ENCODE data around the gene MAP2K3. TPM values are rescaled to one million over a fixed set of nuclear protein-coding genes. Genes with fewer than 3 reads are reported as not detected.
A peak's percentile ranks its signal among the peaks of the same experiment; 100 is the strongest.

The MAP2K3 gene
- total RNA-seq (ENCODE audit: insufficient read depth, low replicate concordance) = 20.9 TPM

DNA sequence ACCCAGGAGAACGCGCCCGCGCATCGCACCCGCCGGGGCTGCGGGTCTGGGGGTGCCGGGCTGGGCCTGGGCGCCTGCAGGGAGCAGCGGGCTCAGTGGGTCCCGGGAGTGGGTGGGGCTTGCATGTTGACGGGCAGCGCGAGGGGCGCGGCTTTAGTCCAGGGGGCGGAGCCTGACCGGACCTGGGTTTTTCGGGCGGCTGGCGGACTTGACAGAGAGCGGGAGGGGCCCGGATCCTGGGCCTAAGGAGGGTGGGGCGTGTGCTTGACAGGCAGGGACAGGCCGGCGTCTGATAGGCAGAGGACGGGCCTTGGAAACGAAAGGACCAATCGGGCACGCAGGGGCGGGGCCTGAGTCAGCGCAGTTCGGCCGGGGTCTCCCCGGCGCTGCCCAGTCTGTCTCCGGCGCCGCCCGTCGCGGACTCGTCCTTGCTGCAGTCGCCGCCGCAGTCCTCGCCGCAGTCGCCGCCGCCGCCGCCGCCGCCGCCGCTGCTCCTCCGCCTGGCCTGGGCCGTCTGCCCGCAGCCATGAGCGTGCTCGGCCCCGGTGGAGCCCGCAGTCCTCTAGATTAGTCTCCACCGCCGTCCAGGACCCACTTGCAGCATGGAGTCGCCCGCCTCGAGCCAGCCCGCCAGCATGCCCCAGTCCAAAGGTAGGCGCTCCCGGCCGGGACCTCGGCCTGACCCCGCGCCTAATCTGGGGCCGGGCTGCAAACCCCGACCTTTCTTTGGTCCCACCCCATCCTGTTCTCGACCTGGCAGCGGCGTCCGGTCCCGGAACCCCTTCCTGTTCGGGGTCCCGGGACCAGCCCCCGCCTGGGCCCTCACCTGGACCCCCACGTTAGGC, at the start of gene MAP2K3:
MAP2K3 (plus strand) TSS at position 393 of the 845 bp plus-strand sequence; CDS start at position 603, 210 bp downstream.
- DNase-seq (ENCODE audit: low spot score) = peak; percentile 100

DNA sequence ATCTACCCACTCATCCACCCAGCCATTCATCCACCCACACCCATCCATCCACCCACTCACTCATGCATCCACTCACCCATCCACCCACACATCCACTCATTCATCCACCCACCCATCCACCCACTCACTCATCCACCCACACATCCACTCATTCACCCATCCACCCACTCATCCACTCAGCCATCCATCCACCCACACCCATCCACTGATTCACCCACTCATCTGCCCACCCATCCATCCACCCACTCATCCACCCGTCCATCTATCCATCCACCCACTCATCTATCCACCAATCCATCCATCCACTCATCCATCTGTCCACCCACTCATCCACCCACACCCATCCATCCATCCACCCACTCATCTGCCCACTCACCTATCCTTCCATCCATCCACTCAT, 48.6 kb upstream of the MAP2K3 start:
- DNase-seq (ENCODE audit: low spot score) = no peak

DNA sequence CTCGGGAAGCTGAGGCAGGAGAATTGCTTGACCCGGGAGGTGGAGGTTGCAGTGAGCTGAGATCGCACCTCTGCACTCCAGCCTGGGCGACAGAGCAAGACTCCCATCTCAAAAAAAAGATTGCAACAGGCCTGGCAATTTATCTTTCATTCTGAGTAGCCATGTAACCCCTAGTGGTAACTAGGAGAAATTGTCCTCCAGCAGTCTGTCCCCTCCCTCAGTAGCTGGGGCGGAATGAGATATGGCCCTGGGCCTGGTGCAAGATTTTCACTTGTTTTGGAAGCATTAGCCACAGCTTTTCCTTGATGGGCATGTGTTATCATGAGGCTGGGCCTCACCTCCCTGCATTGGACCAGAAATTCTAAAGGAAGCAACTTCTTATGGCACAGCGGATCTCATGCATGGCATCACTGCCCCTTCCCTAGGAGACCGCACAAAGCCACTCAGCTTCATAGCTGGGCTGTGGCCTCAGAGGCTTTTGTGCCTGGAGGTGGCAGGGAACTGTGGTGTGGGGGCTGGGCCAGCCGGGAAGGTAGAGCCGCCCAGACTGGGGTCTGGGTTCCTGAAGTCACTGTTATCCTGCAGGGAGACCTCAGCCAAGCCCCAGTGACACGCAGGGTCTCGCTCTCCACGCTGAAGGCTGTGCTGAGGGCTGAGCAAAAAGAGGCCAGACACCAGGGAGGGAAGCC, 44.7 kb upstream of the MAP2K3 start:
- DNase-seq (ENCODE audit: low spot score) = no peak

DNA sequence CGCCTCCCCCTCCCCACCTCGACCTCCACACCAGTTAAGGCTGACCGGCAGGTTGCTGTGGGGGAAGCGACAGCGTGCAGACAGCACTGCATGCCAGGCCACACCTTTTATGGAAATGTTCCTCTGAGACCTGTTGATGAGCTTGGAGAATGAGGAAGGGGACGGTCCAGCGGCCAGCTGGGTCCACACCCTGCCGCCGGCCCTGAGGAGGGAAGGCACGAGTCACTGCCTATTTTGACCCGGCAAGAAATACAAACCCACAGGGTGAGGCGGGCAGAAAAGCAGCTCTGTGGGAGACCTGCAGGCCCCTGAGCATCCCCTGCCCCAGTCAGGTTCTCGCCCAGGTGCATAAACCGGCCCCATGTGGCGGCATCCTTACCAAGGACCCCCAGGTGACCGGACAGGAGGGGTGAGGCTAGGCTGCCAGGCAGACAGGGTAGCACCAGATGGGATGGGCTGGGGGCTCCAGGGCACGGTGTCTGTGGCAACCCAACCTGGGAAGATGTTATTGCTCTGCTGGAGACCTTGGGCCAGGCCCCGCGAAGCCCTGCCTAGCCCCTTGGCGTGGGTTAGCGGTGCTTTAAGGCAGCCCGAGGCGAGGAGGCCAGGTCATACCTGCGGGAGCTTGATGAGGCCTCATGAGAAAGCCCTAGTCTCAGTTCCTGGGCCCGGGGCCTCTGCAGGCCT, 44.0 kb upstream of the MAP2K3 start:
- DNase-seq (ENCODE audit: low spot score) = no peak

DNA sequence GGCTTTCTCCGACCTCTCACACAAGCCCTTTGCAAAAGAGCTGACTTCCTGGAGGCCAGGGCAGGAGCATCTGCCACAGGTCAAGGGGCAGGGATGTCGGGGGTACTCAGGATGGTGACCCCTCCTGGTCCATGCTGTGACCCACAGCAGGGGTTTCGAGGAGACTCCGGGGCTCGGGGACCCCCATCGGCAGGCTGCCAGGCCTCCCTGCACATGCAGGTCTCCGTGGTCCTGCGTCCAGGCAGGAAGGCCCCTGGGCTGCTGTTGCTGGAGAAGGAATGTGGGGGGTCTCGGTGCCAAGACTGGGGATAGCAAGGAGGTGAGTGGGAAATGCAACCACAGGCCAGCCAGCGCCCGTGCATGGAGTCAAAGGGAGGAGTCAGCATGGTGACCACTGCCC, 42.9 kb upstream of the MAP2K3 start:
- no peak for DNase-seq (ENCODE audit: low spot score)

DNA sequence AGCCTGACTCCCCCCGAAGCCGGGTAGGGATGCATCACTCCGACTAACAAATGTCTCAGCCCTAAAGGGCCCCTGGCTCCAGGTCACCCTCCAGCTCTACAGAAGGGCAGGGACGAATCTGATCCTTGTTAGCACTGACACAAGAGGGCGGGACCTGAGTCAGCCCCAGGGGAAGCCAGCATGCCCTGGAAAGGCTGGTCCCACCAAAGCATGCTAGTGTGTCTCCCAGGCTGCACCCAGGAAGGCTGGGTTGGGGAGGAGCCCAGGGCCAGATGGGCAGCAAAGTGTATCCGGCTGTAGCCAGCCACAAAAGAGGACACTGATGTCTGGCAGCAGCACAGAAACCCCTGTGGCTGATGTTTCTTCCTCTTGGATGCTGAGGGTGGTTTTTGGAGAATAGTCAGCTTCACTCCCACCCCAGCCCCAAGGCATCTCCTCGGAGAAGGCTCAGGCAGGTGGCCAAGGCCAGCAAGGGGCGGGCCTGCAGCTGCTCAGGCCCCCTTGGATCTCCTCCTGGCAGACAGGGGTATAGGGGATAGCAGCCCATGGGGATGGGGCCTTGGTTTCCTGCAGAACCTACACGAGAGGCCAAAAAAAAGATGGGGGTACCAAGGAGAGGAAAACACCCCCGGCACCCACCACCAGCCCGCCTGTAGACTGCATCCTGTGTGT, 42.3 kb upstream of the MAP2K3 start:
- no peak for DNase-seq (ENCODE audit: low spot score)

DNA sequence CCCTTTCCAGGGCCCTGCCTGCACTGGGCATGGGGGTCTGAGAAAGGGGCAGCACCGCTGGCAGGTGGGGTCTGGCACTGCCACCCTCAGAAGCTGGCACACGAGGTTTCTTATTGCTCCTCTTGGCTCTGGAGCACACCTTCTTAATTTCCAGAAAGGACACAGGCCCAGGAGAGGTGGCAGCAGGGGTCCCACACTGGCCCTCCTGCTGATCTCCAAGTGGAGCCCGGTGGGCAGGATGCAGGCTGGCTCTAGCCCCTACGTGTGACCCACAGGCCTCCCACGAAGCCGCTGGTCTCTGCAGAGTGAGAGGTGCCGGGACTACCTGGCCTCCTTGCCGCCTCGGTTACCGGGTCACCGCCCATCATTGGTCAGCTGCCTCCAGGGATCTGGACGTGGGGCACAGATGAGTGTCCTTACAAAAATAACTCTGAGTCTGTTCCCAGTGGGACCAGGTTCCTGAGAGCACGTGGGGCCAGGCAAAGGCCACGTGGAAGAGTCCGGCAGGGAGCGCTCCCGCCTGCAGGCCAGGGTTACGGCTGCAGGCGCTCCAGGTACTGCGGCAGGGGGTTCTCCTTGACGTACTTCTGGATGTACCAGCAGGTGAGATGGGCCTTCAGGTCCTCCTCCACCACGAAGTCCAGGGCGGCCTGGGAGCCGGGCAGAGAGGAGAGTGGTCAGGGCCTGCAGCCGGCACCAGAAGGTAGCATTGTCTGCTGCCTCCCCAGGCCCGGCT, 41.6 kb upstream of the MAP2K3 start:
- DNase-seq (ENCODE audit: low spot score) = no peak

DNA sequence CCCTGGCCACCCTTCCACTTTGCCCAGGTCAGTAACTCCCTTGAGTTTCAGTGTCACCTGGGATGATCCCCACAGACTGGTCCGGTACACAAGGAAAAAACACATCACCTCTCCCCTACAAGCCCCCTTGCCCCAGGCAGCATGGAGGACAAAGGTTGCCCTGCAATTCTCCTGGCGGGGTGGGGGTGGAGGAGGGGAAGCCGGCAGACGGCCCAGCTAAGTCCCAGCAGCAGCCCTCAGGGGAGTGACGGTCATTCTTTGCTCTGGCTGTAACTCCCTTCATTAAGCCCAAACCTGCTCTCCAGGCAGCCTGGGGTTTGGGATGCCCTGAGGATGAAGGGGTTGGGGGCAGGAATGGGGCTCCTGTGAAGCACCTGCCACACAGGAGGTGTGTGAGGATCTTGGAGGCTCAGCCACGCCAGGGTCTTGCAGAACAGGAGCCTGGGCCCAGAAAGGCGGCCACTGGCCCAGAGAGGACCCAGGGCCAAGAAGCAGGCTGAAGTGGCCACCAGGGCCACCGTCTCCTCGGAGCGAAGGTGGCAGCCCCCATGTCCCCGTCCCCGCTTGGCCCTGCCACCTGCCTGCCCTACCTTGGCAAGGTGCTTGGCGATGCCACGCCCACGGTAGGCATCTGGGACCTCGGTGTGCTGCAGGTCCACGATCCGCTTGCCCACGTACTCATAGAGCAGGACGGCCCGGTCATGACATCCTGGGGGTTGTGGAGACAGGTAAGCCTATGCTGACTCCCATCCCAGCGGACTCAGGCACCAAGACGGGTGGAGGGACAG, 40.8 kb upstream of the MAP2K3 start:
- no peak for DNase-seq (ENCODE audit: low spot score)

DNA sequence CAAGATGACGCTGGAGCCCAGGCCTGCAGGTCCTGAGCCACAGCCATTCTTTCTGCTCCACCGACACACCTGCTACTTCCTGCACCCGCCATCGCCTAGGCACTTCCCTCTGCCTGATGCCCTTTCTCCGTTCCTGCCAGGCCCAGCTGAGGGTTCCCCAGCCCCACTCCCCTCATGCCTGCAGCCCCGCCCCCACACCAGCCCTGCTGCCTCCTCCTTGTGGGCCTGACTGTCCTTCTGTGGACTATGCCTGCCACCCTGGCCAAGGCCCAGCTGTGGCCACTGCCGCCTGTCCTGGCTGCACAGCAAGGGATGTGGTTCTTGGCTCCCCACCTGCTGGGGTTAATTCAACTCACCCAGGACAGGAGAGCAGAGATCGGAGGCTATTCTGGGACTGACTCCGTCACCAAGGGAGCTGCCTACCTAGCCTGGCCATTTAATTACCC, 38.8 kb upstream of the MAP2K3 start:
- no peak for DNase-seq (ENCODE audit: low spot score)

DNA sequence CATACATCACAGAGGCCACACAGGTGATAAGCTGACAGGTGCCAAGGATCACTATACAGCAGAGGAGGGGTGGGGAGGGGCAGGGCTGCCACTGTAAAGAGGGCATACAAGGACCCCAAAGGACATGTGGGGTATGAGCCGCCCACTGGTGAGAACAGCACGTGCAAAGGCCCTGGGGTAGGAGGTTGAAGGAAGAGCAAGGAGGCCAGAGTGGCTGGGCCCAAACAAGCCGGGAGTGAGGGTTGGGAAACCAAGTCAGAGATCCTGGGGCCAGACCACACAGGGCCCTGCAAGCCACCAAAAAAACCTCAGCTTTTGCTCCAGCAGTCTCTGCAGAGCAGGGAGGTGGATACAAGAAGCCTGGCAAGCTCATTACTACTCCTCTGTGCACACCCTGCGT, 37.8 kb upstream of the MAP2K3 start:
- DNase-seq (ENCODE audit: low spot score) = no peak

DNA sequence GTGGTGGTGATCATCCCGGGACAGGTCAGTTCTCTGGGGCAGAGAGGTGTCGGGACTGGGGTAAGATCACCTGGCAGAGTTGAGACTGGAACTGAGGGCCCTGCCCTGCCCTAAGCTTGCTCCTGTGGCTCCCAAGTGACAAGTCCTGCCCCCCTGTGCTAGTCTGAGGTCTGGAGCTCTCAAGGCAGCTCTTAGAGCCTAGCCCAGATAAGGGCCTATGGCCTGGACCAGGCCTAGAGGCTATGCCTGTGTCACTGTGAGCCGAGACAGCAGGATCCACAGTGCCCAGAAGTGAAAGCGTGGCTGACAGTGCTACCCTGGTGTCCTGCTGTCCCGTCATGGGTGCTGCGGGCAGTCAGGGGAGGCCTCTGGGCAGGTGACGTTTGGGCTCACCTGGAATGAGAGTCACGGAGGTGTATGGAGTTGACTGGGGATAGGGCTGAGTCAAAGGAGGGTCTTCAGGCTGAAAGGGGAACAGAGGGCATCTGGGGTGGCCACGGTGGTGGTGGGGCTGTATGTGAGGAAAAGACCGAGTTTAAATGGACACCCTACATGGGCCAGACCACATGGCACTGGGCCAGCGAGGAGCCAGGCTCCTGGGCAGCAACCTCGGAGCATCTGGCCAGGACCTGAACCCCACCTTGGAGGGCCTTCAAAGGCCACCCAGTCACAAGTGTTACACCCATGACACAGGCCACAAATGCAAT, 36.8 kb upstream of the MAP2K3 start:
- DNase-seq (ENCODE audit: low spot score) = no peak

DNA sequence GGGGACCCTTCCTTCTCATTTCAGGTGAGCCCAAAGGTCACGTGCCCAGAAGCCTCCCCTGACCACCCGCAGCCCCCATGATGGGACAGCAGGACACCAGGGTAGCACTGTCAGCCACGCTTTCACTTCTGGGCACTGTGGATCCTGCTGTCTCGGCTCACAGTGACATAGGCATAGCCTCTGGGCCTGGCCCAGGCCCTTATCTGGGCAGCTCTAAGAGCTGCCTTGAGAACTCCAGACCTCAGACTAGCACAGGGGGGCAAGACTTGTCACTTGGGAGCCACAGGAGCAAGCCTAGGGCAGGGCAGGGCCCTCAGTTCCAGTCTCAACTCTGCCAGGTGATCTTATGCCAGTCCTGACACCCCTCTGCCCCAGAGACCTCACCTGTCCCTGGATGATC, 36.0 kb upstream of the MAP2K3 start:
- DNase-seq (ENCODE audit: low spot score) = no peak

DNA sequence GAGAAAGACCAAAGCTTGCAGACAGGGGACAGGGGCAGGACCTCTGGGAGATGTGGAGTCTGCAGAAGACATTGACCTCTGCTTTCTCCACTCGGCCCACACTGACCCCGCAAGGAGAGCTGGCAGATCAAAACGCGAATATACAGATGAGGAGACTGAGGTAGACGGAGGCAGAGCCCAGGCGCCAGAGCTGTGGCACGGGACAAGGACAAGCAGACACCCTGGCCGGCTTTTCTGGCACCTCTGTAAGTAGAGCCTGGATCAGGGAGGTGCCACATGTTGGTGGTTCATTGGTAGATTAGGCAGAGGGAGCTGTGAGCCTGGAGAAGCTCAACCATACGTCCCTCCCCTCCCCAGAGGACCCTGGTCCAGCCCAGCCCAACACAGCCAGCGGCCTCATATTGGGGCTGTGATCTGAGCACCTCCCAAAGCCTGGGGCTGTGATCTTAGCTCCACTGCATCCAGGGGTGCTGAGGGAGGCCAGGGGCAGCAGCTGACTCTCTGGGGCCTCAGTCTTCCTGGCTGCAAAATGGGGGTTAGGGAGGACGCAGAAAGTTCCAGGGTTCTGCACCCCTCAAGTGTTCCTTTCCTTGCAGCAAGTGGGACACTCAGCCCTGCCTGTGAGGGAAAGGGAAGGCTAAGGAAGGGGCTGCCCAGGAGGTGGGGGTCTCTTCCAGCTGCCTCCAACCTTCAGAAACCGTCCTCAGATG, 35.3 kb upstream of the MAP2K3 start:
- DNase-seq (ENCODE audit: low spot score) = no peak

DNA sequence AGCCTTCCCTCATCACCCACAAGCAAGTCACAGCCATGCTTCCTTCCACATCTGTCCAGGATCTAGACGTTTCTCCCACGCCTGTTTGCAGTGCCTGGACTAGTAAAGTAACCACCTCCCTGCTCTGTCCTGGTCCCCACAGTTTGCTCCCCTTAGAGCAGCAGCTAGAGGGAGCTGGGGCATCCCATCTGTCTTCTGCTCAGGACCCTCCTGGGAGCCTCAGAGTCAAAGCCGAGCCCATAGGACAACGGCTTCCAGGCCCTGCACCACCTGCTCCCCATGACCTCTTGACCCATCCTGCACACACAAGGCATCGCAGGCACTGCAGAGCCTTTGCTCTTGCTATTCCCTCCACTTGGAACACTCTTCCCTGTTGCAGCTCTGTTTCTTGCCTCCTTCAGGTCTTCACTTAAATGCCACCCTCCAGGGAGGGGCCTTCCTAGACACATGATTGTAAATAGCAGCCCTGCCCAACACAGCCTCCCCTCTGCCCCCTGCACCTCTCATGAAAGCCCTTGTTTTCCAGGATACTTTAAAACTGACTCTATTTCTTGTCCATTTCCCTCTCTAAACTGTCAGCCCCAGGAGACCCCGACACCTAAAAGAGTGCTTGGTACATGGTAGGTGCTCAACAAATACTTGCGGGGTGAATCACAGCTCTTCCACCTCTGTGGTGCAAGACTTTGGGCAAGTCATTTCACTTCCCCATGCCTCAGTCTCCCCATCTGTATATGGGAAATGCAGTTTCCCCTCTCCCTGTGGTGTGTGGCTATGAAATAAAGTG, 34.4 kb upstream of the MAP2K3 start:
- DNase-seq (ENCODE audit: low spot score) = no peak

DNA sequence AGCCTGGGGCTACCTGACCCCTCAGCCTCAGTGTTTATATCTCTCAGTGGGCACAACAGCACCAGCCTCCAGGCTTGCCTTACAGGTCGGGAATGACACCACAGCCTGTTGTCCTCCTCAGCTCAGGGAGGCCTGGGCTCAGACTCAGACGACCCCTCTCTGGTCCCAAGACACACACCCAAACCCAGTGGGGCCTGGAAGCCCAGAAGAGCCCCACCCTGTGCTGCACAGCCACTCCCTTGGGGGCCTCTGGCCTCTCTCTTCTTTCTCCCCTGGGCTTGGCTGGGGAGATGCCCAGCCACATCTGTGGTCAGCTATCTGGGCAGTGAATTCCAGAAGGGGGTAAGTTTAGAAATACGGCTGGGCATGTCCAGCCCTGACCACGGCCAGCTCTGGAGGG, 33.7 kb upstream of the MAP2K3 start:
- no peak for DNase-seq (ENCODE audit: low spot score)

DNA sequence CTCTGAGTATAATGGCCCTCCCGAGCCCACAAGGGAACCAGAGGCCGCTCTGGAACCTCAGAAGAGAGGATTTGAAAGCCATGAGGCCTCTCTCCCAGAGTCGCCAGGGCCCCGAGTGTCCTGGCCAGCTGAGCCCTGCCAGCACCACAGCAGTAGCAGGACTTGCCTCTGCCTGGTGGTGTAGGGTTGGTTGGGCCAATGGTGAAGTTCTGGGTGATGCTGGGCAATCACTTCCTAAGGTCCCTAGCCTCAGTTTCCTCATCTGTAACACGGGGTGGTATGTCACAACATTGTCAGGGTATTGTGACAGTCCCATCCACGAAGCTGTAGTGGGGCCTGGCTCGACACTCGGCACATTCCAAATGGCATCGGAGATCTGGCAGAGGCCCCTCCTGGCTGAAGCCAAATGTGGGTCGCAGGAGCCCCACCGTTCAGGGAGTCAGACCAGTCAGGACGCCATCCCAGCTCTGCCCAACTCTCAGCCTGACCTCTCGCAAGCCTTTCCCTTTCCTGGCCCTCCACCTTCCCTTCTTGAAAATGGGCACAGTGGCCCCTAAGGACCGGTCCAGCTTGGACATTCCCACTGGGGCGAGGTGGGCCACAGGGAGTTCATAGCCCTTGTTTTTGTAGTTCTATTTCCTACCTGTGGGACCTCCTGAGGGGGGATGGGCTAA, 33.0 kb upstream of the MAP2K3 start:
- DNase-seq (ENCODE audit: low spot score) = no peak

DNA sequence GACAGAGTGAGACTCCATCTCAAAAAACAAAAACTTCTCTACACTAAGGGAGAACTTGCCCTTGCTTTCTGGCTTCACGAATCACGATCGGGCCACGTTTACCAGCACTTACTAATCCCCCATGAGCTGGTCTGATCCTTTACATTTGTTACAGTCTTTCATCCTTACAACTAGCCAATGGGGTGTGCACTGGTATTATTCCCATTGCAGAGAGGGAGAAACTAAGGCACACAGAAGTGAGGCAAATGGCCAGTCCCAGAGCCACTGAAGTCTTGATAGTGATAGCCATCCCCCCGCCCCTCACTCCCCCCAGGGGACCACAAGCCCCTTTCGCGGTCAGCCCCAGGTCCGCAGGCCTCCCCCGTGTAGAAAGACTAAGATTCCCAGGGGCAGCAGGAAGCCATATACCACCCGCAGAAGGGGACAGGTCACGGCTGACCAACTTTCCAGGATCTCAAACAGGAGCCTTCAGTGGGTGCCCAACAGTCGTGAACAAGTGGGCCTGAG, 32.2 kb upstream of the MAP2K3 start:
- DNase-seq (ENCODE audit: low spot score) = no peak
